HEK293 (cell line): ENCODE results near the gene AP3D1.

ENCODE experiments used
- CTCF ChIP-seq: fragments of 450-650 bp; formaldehyde crosslinking; IDR thresholded peaks from 2 replicates; pipeline ENCODE4 v1.5.1; 2016; ENCODE audit warnings: missing biosample characterization, missing genetic modification characterization
- HOXD13 ChIP-seq: sonication (generic); formaldehyde crosslinking; IDR thresholded peaks from 2 replicates; pipeline ENCODE4 v1.8.0; 2022; ENCODE audit warnings: missing genetic modification reagents, borderline replicate concordance
- KLF10 ChIP-seq: fragments of 450-650 bp; IDR thresholded peaks from 2 replicates; pipeline ENCODE4 v1.5.1; 2018; ENCODE audit warnings: missing biosample characterization, mild to moderate bottlenecking, missing genetic modification characterization
- MEIS1 ChIP-seq: sonication (generic); formaldehyde crosslinking; IDR thresholded peaks from 2 replicates; pipeline ENCODE4 v1.8.1; 2022; ENCODE audit warnings: missing genetic modification reagents, mild to moderate bottlenecking, borderline replicate concordance
- RBAK ChIP-seq: fragments of 450-650 bp; formaldehyde crosslinking; IDR thresholded peaks from 2 replicates; pipeline ENCODE4 v1.5.1; 2016; ENCODE audit warnings: missing biosample characterization, missing genetic modification characterization
- SALL2 ChIP-seq: fragments of 450-650 bp; formaldehyde crosslinking; IDR thresholded peaks from 2 replicates; pipeline ENCODE4 v1.5.0; 2017; ENCODE audit warnings: missing biosample characterization, mild to moderate bottlenecking, missing genetic modification characterization, borderline replicate concordance
- SP7 ChIP-seq: fragments of 450-650 bp; formaldehyde crosslinking; IDR thresholded peaks from 2 replicates; pipeline ENCODE4 v1.5.1; 2016; ENCODE audit warnings: missing biosample characterization, missing genetic modification characterization
- TSHZ1 ChIP-seq: fragments of 450-650 bp; formaldehyde crosslinking; IDR thresholded peaks from 2 replicates; pipeline ENCODE4 v1.5.1; 2016; ENCODE audit warnings: missing biosample characterization, missing genetic modification characterization, borderline replicate concordance
- YY2 ChIP-seq: fragments of 450-650 bp; formaldehyde crosslinking; IDR thresholded peaks from 2 replicates; pipeline ENCODE4 v1.5.1; 2016; ENCODE audit warnings: missing biosample characterization, missing genetic modification characterization
- ZBTB1 ChIP-seq: fragments of 450-650 bp; formaldehyde crosslinking; IDR thresholded peaks from 2 replicates; pipeline ENCODE4 v1.5.1; 2016; ENCODE audit warnings: missing biosample characterization, missing genetic modification characterization
- ZBTB48 ChIP-seq: fragments of 450-650 bp; formaldehyde crosslinking; IDR thresholded peaks from 2 replicates; pipeline ENCODE4 v1.5.1; 2016; ENCODE audit warnings: missing biosample characterization, missing genetic modification characterization
- ZNF146 ChIP-seq: fragments of 450-650 bp; formaldehyde crosslinking; IDR thresholded peaks from 2 replicates; pipeline ENCODE4 v1.5.1; 2016; ENCODE audit warnings: missing biosample characterization, missing genetic modification characterization
- ZNF157 ChIP-seq: fragments of 450-650 bp; formaldehyde crosslinking; IDR thresholded peaks from 2 replicates; pipeline ENCODE4 v1.5.1; 2016; ENCODE audit warnings: missing biosample characterization, missing genetic modification characterization
- ZNF19 ChIP-seq: fragments of 450-650 bp; formaldehyde crosslinking; IDR thresholded peaks from 2 replicates; pipeline ENCODE4; 2016; ENCODE audit warnings: missing biosample characterization, missing genetic modification characterization, low read depth
- ZNF335 ChIP-seq: fragments of 450-650 bp; formaldehyde crosslinking; conservative IDR thresholded peaks from 2 replicates; pipeline ENCODE4 v1.5.1; 2016; ENCODE audit warnings: missing biosample characterization, missing genetic modification characterization
- ZNF398 ChIP-seq: fragments of 450-650 bp; formaldehyde crosslinking; IDR thresholded peaks from 2 replicates; pipeline ENCODE4 v1.5.1; 2017; ENCODE audit warnings: missing biosample characterization, missing genetic modification characterization
- ZNF404 ChIP-seq: fragments of 450-650 bp; formaldehyde crosslinking; IDR thresholded peaks from 2 replicates; pipeline ENCODE4 v1.5.1; 2017; ENCODE audit warnings: missing biosample characterization, missing genetic modification characterization
- ZNF433 ChIP-seq: fragments of 450-650 bp; formaldehyde crosslinking; IDR thresholded peaks from 2 replicates; pipeline ENCODE4 v1.5.1; 2016; ENCODE audit warnings: missing biosample characterization, missing genetic modification characterization, low read depth
- ZNF580 ChIP-seq: fragments of 450-650 bp; formaldehyde crosslinking; IDR thresholded peaks from 2 replicates; pipeline ENCODE4 v1.5.1; 2016; ENCODE audit warnings: missing biosample characterization, missing genetic modification characterization
- ZNF677 ChIP-seq: fragments of 450-650 bp; IDR thresholded peaks from 2 replicates; pipeline ENCODE4 v1.5.0; 2018; ENCODE audit warnings: missing biosample characterization, mild to moderate bottlenecking, missing genetic modification characterization, moderate library complexity
- ZNF76 ChIP-seq: fragments of 450-650 bp; formaldehyde crosslinking; IDR thresholded peaks from 2 replicates; pipeline ENCODE4; 2016; ENCODE audit warnings: low read depth, missing biosample characterization, missing genetic modification characterization, borderline replicate concordance
- ZNF792 ChIP-seq: fragments of 450-650 bp; formaldehyde crosslinking; IDR thresholded peaks from 2 replicates; pipeline ENCODE4 v1.5.1; 2016; ENCODE audit warnings: missing biosample characterization, missing genetic modification characterization
- ZSCAN16 ChIP-seq: fragments of 450-650 bp; formaldehyde crosslinking; IDR thresholded peaks from 2 replicates; pipeline ENCODE4 v1.5.1; 2016; ENCODE audit warnings: missing biosample characterization, missing genetic modification characterization
- TF ChIP-seq, protein P1 (sequence below): fragments of 450-650 bp; formaldehyde crosslinking; IDR thresholded peaks from 2 replicates; pipeline ENCODE4 v1.5.1; 2016; ENCODE audit warnings: missing biosample characterization, missing genetic modification characterization
- TF ChIP-seq, protein P2 (sequence below): fragments of 450-650 bp; formaldehyde crosslinking; IDR thresholded peaks from 2 replicates; pipeline ENCODE4 v1.5.1; 2017; ENCODE audit warnings: missing biosample characterization, missing genetic modification characterization
- TF ChIP-seq, protein P3 (sequence below): fragments of 450-650 bp; IDR thresholded peaks from 2 replicates; pipeline ENCODE4 v1.5.1; 2018; ENCODE audit warnings: missing biosample characterization, missing genetic modification characterization

Gene AP3D1

DNA sequence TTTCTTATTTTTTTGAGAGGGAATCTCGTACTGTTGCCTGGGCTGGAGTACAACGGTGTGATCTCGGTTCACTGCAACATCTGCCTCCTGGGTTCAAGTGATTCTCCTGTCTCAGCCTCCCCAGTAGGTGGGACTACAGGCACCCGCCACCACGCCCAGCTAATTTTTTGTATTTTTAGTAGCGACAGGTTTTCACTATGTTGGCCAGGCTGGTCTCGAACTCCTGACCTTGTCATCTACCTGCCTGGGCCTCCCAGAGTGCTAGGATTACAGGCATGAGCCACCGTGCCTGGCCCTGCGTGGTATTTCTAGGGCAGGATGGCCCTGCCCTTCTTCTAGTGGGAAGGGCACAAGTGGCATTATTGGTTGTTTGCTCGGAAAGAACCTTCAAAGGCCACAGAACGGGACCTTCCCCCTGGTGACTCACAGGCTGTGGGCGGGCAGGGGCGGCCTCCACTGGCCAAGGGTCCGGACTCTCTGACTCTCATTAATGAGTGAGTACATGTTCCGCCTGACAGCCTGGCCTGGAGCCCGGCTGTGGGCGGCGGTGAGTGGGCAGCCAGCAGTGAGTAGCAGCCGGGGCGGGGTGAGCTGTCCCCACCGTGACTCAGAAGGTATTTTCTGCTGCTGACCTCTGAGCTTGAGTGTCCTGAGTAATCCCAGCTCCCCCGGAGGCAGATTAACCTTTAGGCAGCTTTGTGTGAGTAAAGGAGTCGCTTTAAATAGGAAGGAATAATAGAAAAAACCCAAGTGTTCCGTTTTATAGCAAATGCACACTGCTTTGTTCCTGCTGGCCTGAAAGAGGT lies 17.5 kb upstream of the AP3D1 start (continued):
- TF ChIP-seq ZNF398 (tag by site-specific recombination) (peak; percentile 75), CTCF (tag by site-specific recombination) (no peak), ZNF335 (tag by site-specific recombination) (peak; percentile 38), ZBTB48 (tag by site-specific recombination) (peak; percentile 18; the same call in 1 of the 2 replicates), ZNF146 (no peak), TSHZ1 (tag by site-specific recombination) (0 out of 2 replicates have a peak, but pooled peaks have one; percentile 18), ZNF76 (no peak), HOXD13 (CRISPR knock-in tag) (no peak), MEIS1 (CRISPR knock-in tag) (no peak), ZNF580 (tag by site-specific recombination) (no peak), ZNF433 (no peak), YY2 (tag by site-specific recombination) (no peak), ZNF157 (tag by site-specific recombination) (no peak), ZNF792 (tag by site-specific recombination) (no peak), ZNF19 (tag by site-specific recombination) (no peak), ZSCAN16 (no peak), ZNF404 (tag by site-specific recombination) (no peak), SALL2 (tag by site-specific recombination) (no peak), KLF10 (tag by site-specific recombination) (peak; percentile 53; the same call in 1 of the 2 replicates), ZNF677 (tag by site-specific recombination) (no peak), SP7 (tag by site-specific recombination) (peak; percentile 95), ZBTB1 (tag by site-specific recombination) (no peak), RBAK (tag by site-specific recombination) (no peak)
- TF ChIP-seq, protein P1, sequence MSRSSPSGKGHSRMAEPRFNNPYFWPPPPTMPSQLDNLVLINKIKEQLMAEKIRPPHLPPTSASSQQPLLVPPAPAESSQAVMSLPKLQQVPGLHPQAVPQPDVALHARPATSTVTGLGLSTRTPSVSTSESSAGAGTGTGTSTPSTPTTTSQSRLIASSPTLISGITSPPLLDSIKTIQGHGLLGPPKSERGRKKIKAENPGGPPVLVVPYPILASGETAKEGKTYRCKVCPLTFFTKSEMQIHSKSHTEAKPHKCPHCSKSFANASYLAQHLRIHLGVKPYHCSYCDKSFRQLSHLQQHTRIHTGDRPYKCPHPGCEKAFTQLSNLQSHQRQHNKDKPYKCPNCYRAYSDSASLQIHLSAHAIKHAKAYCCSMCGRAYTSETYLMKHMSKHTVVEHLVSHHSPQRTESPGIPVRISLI, result no peak
- TF ChIP-seq, protein P2, sequence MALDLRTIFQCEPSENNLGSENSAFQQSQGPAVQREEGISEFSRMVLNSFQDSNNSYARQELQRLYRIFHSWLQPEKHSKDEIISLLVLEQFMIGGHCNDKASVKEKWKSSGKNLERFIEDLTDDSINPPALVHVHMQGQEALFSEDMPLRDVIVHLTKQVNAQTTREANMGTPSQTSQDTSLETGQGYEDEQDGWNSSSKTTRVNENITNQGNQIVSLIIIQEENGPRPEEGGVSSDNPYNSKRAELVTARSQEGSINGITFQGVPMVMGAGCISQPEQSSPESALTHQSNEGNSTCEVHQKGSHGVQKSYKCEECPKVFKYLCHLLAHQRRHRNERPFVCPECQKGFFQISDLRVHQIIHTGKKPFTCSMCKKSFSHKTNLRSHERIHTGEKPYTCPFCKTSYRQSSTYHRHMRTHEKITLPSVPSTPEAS (tag by site-specific recombination), result no peak
- TF ChIP-seq, protein P3, sequence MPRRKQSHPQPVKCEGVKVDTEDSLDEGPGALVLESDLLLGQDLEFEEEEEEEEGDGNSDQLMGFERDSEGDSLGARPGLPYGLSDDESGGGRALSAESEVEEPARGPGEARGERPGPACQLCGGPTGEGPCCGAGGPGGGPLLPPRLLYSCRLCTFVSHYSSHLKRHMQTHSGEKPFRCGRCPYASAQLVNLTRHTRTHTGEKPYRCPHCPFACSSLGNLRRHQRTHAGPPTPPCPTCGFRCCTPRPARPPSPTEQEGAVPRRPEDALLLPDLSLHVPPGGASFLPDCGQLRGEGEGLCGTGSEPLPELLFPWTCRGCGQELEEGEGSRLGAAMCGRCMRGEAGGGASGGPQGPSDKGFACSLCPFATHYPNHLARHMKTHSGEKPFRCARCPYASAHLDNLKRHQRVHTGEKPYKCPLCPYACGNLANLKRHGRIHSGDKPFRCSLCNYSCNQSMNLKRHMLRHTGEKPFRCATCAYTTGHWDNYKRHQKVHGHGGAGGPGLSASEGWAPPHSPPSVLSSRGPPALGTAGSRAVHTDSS (tag by site-specific recombination), result no peak
